CD14-positive monocyte (primary cell): ENCODE data around the gene ACSM6. TPM values are rescaled to one million over a fixed set of nuclear protein-coding genes. Genes with fewer than 3 reads are reported as not detected.

Experiments used
- DNase-seq, 3 donors: peaks; one replicate each; pipeline ENCODE4 v3.0.0-alpha.2; 2011 to 2022
- H2AFZ ChIP-seq: 2 replicates; pipeline ENCODE4 v1.6.0; 2012; ENCODE audit warnings: mild to moderate bottlenecking, low read depth, low read length, inconsistent platforms; ENCODE audit not compliant: insufficient read depth, poor library complexity, severe bottlenecking
- H3K27ac ChIP-seq, 2 donors: 1 replicate in 1 of 2; 2 replicates in 1 of 2; pipeline ENCODE4 v1.5.1; 2012 to 2013; ENCODE audit warnings: low read length in 2 of 2, control low read depth in 1 of 2, inconsistent platforms in 1 of 2, low read depth in 1 of 2, mild to moderate bottlenecking in 1 of 2
- H3K27me3 ChIP-seq, 2 donors: one replicate each; pipeline versions ENCODE4 v1.6.0 to v1.6.1; 2011 to 2013; ENCODE audit warnings: low read length in 2 of 2; ENCODE audit not compliant: control insufficient read depth in 2 of 2, insufficient read depth in 2 of 2
- H3K36me3 ChIP-seq, 2 donors: replicated peaks in 1 of 2; 1 replicate in 1 of 2; 2 replicates in 1 of 2; pipeline versions ENCODE4 v1.5.1 to v1.6.1; 2012 to 2013; ENCODE audit warnings: low read length in 2 of 2, control low read depth in 1 of 2, inconsistent platforms in 1 of 2, mild to moderate bottlenecking in 1 of 2; ENCODE audit not compliant: insufficient read depth in 2 of 2, control insufficient read depth in 1 of 2
- H3K4me1 ChIP-seq, 2 donors: 1 replicate in 1 of 2; 2 replicates in 1 of 2; pipeline versions ENCODE4 v1.5.1 to v1.6.1; 2012 to 2013; ENCODE audit warnings: low read length in 2 of 2, control low read depth in 1 of 2, inconsistent platforms in 1 of 2, mild to moderate bottlenecking in 1 of 2, moderate library complexity in 1 of 2; ENCODE audit not compliant: insufficient read depth in 2 of 2, control insufficient read depth in 1 of 2
- H3K4me2 ChIP-seq: replicated peaks from 2 replicates; pipeline ENCODE3; 2012; ENCODE audit warnings: low read length, moderate library complexity, mild to moderate bottlenecking; ENCODE audit not compliant: poor library complexity, severe bottlenecking; ENCODE audit errors: extremely low read depth
- H3K4me3 ChIP-seq, 3 experiments: fragments of 200-600 bp in 1 of 3; sonication (generic) in 1 of 3; replicated peaks in 1 of 3; 1 replicate in 2 of 3; 2 replicates in 1 of 3; pipeline ENCODE4 v1.5.1; 2011 to 2013; ENCODE audit warnings: low read length in 3 of 3, mild to moderate bottlenecking in 3 of 3, control low read depth in 2 of 3, low read depth in 2 of 3, inconsistent platforms in 1 of 3, moderate library complexity in 1 of 3
- H3K79me2 ChIP-seq: 2 replicates; pipeline ENCODE4 v1.6.0; 2012; ENCODE audit warnings: mild to moderate bottlenecking, control low read depth, inconsistent platforms, low read length, moderate library complexity; ENCODE audit not compliant: insufficient read depth
- H3K9ac ChIP-seq: 2 replicates; pipeline ENCODE4 v1.6.0; 2017; ENCODE audit warnings: low read length, mild to moderate bottlenecking; ENCODE audit not compliant: insufficient read depth, poor library complexity, severe bottlenecking
- H3K9me3 ChIP-seq, 2 donors: replicated peaks in 1 of 2; 1 replicate in 1 of 2; 2 replicates in 1 of 2; pipeline versions ENCODE4 v1.5.1 to v1.6.1; 2012 to 2013; ENCODE audit warnings: low read length in 2 of 2, control low read depth in 1 of 2; ENCODE audit not compliant: control insufficient read depth in 1 of 2, insufficient read depth in 1 of 2
- H4K20me1 ChIP-seq: 2 replicates; pipeline ENCODE4 v1.6.0; 2012; ENCODE audit warnings: mild to moderate bottlenecking, low read length, control low read depth, moderate library complexity; ENCODE audit not compliant: insufficient read depth
- H3K27ac Mint-ChIP-seq, 7 donors: one replicate each; pipeline ENCODE4 v1.8.0; 2020; ENCODE audit warnings: mild to moderate bottlenecking in 7 of 7, mixed read lengths in 7 of 7, moderate library complexity in 6 of 7, inconsistent platforms in 2 of 7
- H3K27me3 Mint-ChIP-seq, 3 donors: one replicate each; pipeline ENCODE4 v1.8.0; 2021 to 2022; ENCODE audit warnings: low read depth in 3 of 3, mild to moderate bottlenecking in 3 of 3, mixed read lengths in 3 of 3, moderate library complexity in 3 of 3, inconsistent platforms in 1 of 3
- H3K36me3 Mint-ChIP-seq, 2 donors: one replicate each; pipeline ENCODE4 v1.8.0; 2020; ENCODE audit warnings: mixed read lengths in 2 of 2, inconsistent platforms in 1 of 2, mild to moderate bottlenecking in 1 of 2
- H3K4me1 Mint-ChIP-seq: one replicate; pipeline ENCODE4 v1.8.0; 2020; ENCODE audit warnings: mild to moderate bottlenecking, mixed read lengths
- H3K4me3 Mint-ChIP-seq, 2 donors: one replicate each; pipeline ENCODE4 v1.8.0; 2020; ENCODE audit warnings: mild to moderate bottlenecking in 2 of 2, mixed read lengths in 2 of 2, moderate library complexity in 1 of 2
- H3K9me3 Mint-ChIP-seq, 7 donors: one replicate each; pipeline ENCODE4 v1.8.0; 2020 to 2022; ENCODE audit warnings: mixed read lengths in 7 of 7, mild to moderate bottlenecking in 6 of 7, moderate library complexity in 6 of 7, inconsistent platforms in 2 of 7
- WGBS: methylation state at CpG from one replicate; pipeline ENCODE4 v1.1.5; 2013; ENCODE audit warnings: missing lambda C conversion rate; ENCODE audit not compliant: insufficient coverage; 5-methylcytosine and 5-hydroxymethylcytosine counted together
- intact Hi-C, 2 donors: fragments of 100-400 bp; cut with micrococcal nuclease; formaldehyde crosslinking; loops; one replicate each; pipeline versions ENCODE4 v1.15.0 to v1.15.1; 2023
- polyA plus RNA-seq, 3 donors: library from polyadenylated mRNA; depleted of rRNA in 1 of 3; unstranded in 2 of 3; stranded (reverse) in 1 of 3; fragments of 300-500 nt in 2 of 3; fragments of >200 nt in 1 of 3; fragmentation: Illumina TruSeq in 2 of 3; gene quantifications; 1 replicate in 2 of 3; 2 replicates in 1 of 3; pipeline ENCODE4 v1.2.3, GENCODE V29; 2012 to 2021
- small RNA-seq: library from RNA; depleted of rRNA; stranded (forward); fragments of <200 nt; gene quantifications from one replicate; pipeline ENCODE3, GENCODE V24; 2012; ENCODE audit warnings: low read depth; ENCODE audit not compliant: insufficient read length
- TF ChIP-seq, protein P1 (sequence below): fragments of 200-600 bp; IDR thresholded peaks from one replicate; pipeline ENCODE4 v1.8.0; 2022; ENCODE audit warnings: antibody characterized with exemption, mild to moderate bottlenecking

The ACSM6 gene
- polyA plus RNA-seq, 3 donors, result not detected

DNA sequence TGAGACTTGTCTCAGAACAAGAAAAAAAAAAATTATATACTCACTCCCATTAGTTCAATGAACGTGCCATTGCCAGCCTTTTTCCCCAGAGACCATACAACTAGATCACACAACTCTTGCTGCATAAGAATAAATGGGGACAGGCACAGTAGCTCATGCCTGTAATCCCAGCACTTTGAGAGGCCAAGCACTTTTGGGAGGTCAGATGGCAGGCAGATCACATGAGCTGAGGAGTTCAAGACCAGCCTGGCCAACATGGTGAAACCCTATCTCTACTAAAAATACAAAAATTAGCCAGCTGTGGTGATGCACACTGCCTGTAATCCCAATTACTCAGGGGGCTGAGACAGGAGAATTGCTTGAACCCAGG, 83.1 kb downstream of the ACSM6 start:
- DNase-seq, result no peak
- WGBS, result no CpG with 5 or more reads among the region's 1 CpG
- Histone ChIP-seq H3K79me2 (no peaks in the 10 kb centered on the region), H3K27me3 (no peaks in the 10 kb centered on the region), H3K4me2 (no peak overlapping the region), H3K27ac (no peak overlapping the region), H3K4me1 (no peaks in the 10 kb centered on the region), H2AFZ (no peak overlapping the region), H3K9ac (no peak overlapping the region), H3K36me3 (no peaks in the 10 kb centered on the region), H3K9me3 (no peaks in the 10 kb centered on the region), H4K20me1 (no peaks in the 10 kb centered on the region), H3K4me3 (no peak overlapping the region)
- TF ChIP-seq, protein P1, sequence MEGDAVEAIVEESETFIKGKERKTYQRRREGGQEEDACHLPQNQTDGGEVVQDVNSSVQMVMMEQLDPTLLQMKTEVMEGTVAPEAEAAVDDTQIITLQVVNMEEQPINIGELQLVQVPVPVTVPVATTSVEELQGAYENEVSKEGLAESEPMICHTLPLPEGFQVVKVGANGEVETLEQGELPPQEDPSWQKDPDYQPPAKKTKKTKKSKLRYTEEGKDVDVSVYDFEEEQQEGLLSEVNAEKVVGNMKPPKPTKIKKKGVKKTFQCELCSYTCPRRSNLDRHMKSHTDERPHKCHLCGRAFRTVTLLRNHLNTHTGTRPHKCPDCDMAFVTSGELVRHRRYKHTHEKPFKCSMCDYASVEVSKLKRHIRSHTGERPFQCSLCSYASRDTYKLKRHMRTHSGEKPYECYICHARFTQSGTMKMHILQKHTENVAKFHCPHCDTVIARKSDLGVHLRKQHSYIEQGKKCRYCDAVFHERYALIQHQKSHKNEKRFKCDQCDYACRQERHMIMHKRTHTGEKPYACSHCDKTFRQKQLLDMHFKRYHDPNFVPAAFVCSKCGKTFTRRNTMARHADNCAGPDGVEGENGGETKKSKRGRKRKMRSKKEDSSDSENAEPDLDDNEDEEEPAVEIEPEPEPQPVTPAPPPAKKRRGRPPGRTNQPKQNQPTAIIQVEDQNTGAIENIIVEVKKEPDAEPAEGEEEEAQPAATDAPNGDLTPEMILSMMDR, result no peak
- Mint-ChIP-seq H3K27ac (no peak overlapping the region), H3K4me1 (no peaks in the 10 kb centered on the region), H3K36me3 (no peaks in the 10 kb centered on the region), H3K27me3 (peaks cover 0 to 4% (median 0%) of the 10 kb centered on the region in 3 donors), H3K9me3 (no peaks in the 10 kb centered on the region), H3K4me3 (no peak overlapping the region)
- intact Hi-C loops, result no loop called here

DNA sequence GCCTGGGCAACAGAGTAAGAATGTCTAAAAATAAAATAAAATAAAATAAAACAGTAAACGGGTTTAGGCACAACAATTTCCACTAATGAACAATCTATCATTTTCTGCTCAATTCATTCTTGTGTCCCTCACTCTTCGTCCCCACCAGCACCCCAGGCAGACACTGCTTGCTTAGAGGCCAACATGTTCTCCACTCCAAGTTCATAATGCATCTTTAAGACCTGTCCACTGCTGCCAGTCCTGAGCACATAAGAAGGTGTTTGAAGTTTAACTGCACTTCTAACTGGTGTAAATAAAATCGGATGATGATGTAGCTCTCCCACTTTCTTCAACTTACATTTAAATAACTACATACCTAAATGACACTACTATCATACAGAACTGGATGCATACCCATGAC, 83.6 kb downstream of the ACSM6 start:
- no peaks in the 10 kb centered on the region for H3K36me3 Mint-ChIP-seq
- no peaks in the 10 kb centered on the region for H3K36me3 ChIP-seq
- DNase-seq, result no peak
- H3K27ac ChIP-seq, result no peak overlapping the region
- no peaks in the 10 kb centered on the region for H3K4me1 ChIP-seq
- no peak overlapping the region for H3K4me3 ChIP-seq
- TF ChIP-seq, protein P1, result no peak
- no peaks in the 10 kb centered on the region for H4K20me1 ChIP-seq
- no peaks in the 10 kb centered on the region for H3K4me1 Mint-ChIP-seq
- no peaks in the 10 kb centered on the region for H3K9me3 Mint-ChIP-seq
- no peak overlapping the region for H2AFZ ChIP-seq
- no peaks in the 10 kb centered on the region for H3K9me3 ChIP-seq
- intact Hi-C loops, result no loop called here
- no peak overlapping the region for H3K4me3 Mint-ChIP-seq
- no peak overlapping the region for H3K4me2 ChIP-seq
- no peak overlapping the region for H3K27ac Mint-ChIP-seq
- H3K9ac ChIP-seq, result no peak overlapping the region
- no CpG with 5 or more reads among the region's 3 CpGs for WGBS
- no peaks in the 10 kb centered on the region for H3K27me3 ChIP-seq
- no peaks in the 10 kb centered on the region for H3K79me2 ChIP-seq
- peaks cover 0 to 6% (median 0%) of the 10 kb centered on the region in 3 donors for H3K27me3 Mint-ChIP-seq

Small RNAs within 50 kb of the gene (small RNA-seq; reads per million reads assigned to genes)
- gene AL157834.3, result not detected

Other genes with a start within 250 kb of the ACSM6 start
- gene CYP2C8, start 124.7 kb upstream of the ACSM6 start, polyA plus RNA-seq, result not detected
- 1 to 10 TPM; 1.9 to 5.2 (median 4.8) TPM for gene PDLIM1, start 96.8 kb downstream of the ACSM6 start, polyA plus RNA-seq